ENCODE measurements around the gene XRCC3.

GRCh38 chr14:103721334-103722120 is 6.3 kb upstream of the XRCC3 start:
- no peak for TF ChIP-seq CBFB (CRISPR knock-in tag; IDR thresholded peaks at IDR 0.05; ENCODE audit: low read depth)
- no peak for TF ChIP-seq E2F5 (CRISPR knock-in tag; IDR thresholded peaks at IDR 0.05)
- TF ChIP-seq TEAD4 (CRISPR knock-in tag; IDR thresholded peaks at IDR 0.05), result no peak
- TF ChIP-seq ATF6 (CRISPR knock-in tag; IDR thresholded peaks at IDR 0.05), result no peak
- no peak for TF ChIP-seq NR2C2 (CRISPR knock-in tag; IDR thresholded peaks at IDR 0.05)
- no peak for TF ChIP-seq CTCF (IDR thresholded peaks at IDR 0.05)
- TF ChIP-seq ZNF512 (CRISPR knock-in tag; IDR thresholded peaks at IDR 0.05; ENCODE audit: borderline replicate concordance), result no peak
- TF ChIP-seq ETV6 (CRISPR knock-in tag; IDR thresholded peaks at IDR 0.05), result no peak
- TF ChIP-seq SP1 (CRISPR knock-in tag; conservative IDR thresholded peaks at IDR 0.05), result no peak

Measured in WTC11 (cell line).